Adipocyte (in vitro differentiated cells): ENCODE measurements around the gene FGF19.

Experiments used
- DNase-seq: peaks from one replicate; pipeline ENCODE4 v3.0.0-alpha.2; 2015; ENCODE audit warnings: low read depth
- H3K27me3 ChIP-seq: replicated peaks from 2 replicates; pipeline ENCODE4 v1.7.0; 2013; ENCODE audit warnings: mild to moderate bottlenecking, low read length, moderate library complexity; ENCODE audit not compliant: control insufficient read depth, insufficient read depth
- H3K36me3 ChIP-seq: 2 replicates; pipeline ENCODE4 v1.7.0; 2013; ENCODE audit warnings: low read length, mild to moderate bottlenecking, moderate library complexity; ENCODE audit not compliant: control insufficient read depth, insufficient read depth, severe bottlenecking
- H3K4me1 ChIP-seq: 2 replicates; pipeline ENCODE4 v1.7.0; 2013; ENCODE audit warnings: mild to moderate bottlenecking, low read length, moderate library complexity; ENCODE audit not compliant: control insufficient read depth, insufficient read depth
- H3K4me3 ChIP-seq: 2 replicates; pipeline ENCODE4 v1.7.0; 2013; ENCODE audit warnings: mild to moderate bottlenecking, low read length, moderate library complexity
- H3K9ac ChIP-seq: 2 replicates; pipeline ENCODE4 v1.7.0; 2013; ENCODE audit warnings: mild to moderate bottlenecking, low read length, moderate library complexity
- H3K9me3 ChIP-seq: 2 replicates; pipeline ENCODE4 v1.7.0; 2013; ENCODE audit warnings: mild to moderate bottlenecking, low read length, moderate library complexity; ENCODE audit not compliant: control insufficient read depth

FGF19 gene, protein sequence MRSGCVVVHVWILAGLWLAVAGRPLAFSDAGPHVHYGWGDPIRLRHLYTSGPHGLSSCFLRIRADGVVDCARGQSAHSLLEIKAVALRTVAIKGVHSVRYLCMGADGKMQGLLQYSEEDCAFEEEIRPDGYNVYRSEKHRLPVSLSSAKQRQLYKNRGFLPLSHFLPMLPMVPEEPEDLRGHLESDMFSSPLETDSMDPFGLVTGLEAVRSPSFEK

DNA sequence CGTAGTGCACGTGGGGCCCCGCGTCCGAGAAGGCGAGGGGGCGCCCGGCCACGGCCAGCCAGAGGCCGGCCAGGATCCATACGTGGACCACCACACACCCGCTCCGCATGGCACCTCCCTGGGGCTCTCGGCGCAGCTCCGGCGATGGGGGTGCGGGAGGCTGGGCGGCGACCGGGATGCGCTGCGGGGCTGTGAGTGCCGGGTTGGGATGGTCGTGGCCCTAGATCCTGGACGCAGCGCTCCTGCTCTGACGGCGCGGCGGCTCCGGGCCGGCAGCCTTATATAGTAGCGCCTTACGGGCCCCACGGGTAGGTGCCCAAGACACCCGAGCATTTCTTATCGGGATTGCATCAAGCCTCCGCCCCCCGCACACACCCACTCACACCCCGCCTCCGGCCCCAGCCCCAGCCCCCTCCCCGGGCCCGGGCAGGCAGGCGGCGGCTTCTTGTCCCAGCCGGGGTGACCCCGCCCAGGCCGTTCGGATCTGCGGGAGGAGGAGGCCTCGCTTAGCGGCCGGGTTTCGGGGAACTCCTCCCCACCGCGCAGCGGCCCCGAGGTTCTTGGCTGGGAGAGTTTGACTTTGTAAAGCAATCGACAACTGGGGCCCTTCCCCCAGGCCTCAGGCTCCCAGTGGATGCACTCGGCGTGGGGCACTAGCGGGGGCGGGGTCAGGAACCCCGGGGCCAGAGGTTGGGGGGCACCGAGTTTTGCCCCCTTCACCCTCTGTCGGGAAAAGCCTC is at the start of gene FGF19:
FGF19 (minus strand) TSS at position 255 of the 740 bp plus-strand sequence; CDS start at position 109, 146 bp downstream.
- H3K4me1 ChIP-seq = peaks cover 2% of the 10 kb centered on the region
- peak; percentile 41 for DNase-seq
- peak within 1 kb of the TSS; percentile 8 for H3K4me3 ChIP-seq
- H3K9me3 ChIP-seq = no peaks in the 10 kb centered on the region
- H3K27me3 ChIP-seq = peaks cover 66% of the 10 kb centered on the region
- no peaks in the 10 kb centered on the region for H3K36me3 ChIP-seq
- no peak within 1 kb of the TSS for H3K9ac ChIP-seq

DNA sequence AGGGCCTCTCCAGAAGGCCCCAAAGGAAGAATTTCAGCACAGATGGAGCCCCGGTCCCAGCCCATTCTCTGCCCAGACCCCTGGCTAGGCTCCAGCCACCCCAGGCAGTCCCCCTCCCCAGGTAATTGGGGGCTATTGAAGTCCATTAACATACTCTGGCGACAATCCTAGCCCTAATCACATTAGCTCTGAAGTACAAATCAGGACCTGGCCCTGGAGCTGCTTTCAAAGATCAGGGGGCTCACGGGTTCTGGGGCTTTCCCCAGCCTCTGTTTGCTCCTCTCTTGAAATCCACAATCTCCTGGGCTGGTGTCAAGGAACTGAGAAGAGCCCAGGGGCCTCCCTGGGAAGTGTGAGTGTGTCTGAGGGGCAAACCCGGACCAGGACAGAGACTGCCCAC is 49.1 kb upstream of the FGF19 start:
- Histone ChIP-seq H3K36me3 (no peaks in the 10 kb centered on the region), H3K4me1 (no peaks in the 10 kb centered on the region), H3K27me3 (peaks cover 29% of the 10 kb centered on the region)

DNA sequence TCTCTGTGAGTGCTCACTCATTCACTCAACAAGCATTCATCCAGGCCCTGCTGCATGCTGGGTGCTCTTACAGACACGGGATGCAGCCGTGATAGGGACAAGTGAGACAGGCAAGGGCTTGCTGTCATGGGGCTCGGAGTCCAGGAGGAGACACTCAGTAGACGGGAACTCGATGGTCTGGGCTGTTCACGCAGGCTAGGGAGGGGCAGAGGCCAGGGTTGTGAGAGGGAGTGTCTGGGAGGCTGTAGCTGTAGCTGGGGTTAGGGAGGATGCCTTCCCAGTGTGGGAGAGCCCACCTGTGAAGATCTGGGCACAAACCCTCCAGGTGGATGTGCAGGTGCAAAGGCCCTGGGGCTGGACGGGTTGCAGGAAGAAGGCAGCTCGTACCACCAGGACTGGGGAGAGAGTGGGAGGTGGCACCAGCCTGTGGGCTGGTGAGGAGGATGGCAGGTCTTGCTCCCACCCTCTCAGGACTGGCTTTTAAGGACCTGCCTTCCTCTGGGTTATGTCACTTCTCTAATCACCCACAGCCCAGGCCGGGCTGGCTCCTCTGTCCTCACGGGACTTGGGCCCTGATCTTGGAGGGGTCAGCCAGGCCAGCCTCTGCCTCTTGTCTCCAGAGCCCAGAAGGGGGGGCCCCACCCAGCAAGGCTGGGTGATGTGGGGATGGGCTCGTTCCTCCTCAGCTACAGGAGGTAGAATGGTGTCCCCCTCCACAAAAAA is 47.2 kb upstream of the FGF19 start:
- H3K9ac ChIP-seq = no peak overlapping the region
- H3K4me3 ChIP-seq = no peak overlapping the region
- no peaks in the 10 kb centered on the region for H3K4me1 ChIP-seq
- peaks cover 42% of the 10 kb centered on the region for H3K27me3 ChIP-seq
- H3K36me3 ChIP-seq = no peaks in the 10 kb centered on the region
- DNase-seq = no peak
- peaks cover 2% of the 10 kb centered on the region for H3K9me3 ChIP-seq

More for the DNA sequence above, 49.1 kb upstream of the FGF19 start:
- no peak for DNase-seq
- no peak overlapping the region for H3K4me3 ChIP-seq
- H3K9me3 ChIP-seq = peaks cover 10% of the 10 kb centered on the region
- no peak overlapping the region for H3K9ac ChIP-seq

DNA sequence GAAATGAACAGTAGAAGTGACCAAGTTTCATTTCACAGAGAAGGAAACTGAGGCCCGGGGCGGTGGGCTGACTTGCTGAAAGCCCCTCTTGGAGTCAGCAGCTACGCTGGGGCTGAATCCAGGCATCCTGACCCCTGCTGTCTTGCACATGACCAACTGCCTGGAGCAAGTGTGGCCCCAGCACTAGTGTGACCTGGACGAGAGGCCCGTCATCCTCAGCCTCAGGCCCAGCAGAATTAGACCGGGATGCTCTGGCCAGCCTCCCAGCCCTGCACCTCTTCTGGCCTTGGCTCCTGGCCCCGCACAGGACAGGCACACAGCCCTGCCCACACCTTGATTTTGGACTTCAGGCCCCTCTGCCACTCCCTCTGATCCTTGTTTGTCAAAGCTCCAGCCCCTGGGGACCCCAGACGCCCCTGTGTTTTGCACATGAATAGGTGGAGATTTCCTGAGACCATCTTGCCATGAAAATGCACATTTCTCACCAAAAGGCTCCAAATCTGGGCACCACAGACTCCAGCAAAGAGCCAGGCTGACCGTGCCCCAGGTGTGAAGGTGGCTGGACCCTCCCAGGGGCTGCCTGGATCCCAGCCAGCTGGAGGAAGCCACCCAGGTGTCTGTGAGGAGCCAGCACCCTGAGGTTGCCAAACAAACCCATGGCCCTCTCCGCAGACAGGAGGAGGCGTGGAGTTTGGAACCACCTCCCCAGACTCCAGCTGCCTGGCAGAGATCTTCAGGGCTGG is 46.5 kb upstream of the FGF19 start:
- Histone ChIP-seq H3K36me3 (no peaks in the 10 kb centered on the region), H3K9me3 (no peaks in the 10 kb centered on the region), H3K9ac (no peak overlapping the region), H3K4me1 (no peaks in the 10 kb centered on the region), H3K4me3 (no peak overlapping the region), H3K27me3 (peaks cover 47% of the 10 kb centered on the region)
- no peak for DNase-seq

DNA sequence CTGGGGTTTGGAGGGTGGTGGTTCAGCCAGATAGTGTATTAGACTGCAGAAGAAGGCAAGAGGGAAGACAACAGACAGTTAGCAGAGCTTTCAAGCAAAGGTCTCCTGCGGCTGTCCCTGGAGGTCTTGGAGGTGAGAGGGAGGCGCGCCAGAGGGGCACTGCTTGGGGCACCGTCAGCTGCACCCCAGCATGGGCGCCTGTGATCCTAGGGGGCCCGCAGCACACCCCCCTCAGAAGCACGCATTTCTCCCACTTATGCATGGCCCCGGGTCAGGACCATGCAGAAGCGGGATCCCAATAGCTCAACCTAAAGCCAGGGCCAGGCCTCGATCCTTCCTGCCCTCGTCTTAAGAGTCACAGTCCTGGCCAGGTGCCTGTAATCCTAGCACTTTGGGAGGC is 44.8 kb upstream of the FGF19 start:
- no peak overlapping the region for H3K9ac ChIP-seq
- peaks cover 6% of the 10 kb centered on the region for H3K4me1 ChIP-seq
- H3K27me3 ChIP-seq = peaks cover 39% of the 10 kb centered on the region
- no peak overlapping the region for H3K4me3 ChIP-seq
- H3K36me3 ChIP-seq = no peaks in the 10 kb centered on the region
- no peaks in the 10 kb centered on the region for H3K9me3 ChIP-seq
- no peak for DNase-seq

DNA sequence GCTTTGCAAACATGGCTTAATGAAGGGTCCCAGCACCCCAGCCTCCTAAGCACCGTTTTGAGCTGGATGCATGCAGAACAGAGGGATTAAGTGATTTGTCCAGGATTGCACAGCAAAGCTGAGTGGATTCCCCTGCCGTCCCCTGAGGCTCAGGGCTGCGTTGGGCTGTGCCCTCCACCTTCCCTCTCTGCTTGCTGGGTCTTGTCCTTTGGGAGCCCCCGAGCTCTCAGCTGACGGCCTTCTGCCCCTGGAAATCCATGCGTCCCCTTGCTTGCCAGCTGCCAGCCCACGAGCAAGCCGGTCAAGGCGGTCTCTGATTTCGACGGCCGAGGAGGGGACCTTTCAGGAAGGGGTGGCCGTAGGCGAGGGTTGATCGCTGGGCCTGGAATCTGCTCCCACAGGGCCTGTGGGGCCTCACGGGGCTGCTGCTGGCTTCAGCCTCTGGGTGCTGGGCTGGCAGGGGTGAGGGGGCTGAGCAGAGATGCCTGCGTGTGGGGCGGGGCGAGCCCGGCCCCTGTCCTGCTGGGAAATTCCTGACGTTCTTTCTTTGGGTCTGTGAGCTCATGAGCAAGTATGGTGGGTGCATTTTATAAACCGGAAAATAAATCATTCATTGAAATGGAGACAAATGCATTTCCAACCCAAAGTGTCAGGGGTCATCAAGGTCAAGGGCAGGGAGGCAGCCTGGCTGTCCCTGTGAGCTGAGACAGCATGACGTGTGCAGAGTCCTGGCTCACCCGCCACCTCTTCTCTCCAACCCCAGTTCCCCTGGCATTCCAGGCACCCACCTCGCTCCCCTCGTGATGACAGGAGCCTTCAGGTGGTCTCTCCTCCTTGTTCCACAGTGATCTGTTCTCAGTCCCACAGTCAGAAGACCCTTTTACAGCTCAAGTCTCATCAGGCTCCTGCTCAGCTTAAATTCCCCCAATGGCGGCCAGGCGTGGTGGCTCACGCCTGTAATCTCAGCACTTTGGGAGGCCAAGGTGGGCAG is 43.2 kb upstream of the FGF19 start:
- Histone ChIP-seq H3K9me3 (no peaks in the 10 kb centered on the region), H3K36me3 (no peaks in the 10 kb centered on the region), H3K9ac (no peak overlapping the region), H3K4me1 (peaks cover 6% of the 10 kb centered on the region), H3K27me3 (peaks cover 43% of the 10 kb centered on the region), H3K4me3 (no peak overlapping the region)
- no peak for DNase-seq

DNA sequence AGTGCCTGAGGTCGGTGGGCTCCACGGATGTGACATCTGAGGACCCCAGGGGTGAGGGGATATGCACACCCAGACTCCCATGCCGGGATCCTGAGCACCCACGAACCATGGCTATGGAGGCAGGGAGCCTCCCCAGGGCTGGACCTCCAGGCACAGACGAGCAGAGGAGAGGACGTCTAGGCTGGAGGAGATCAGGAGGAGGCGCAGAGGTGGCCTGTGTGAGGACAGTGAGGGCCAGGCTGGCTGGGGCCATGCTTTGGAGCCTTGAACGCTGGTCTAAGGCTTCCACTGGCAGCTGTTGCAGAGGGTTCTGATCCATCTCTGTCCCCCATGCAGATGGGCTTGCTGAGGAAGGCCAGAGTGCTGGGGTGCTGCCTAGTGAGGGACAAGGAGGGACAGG is 42.3 kb upstream of the FGF19 start:
- Histone ChIP-seq H3K36me3 (no peaks in the 10 kb centered on the region), H3K9me3 (no peaks in the 10 kb centered on the region), H3K4me3 (no peak overlapping the region), H3K9ac (no peak overlapping the region), H3K27me3 (peaks cover 50% of the 10 kb centered on the region), H3K4me1 (peaks cover 6% of the 10 kb centered on the region)
- no peak for DNase-seq

DNA sequence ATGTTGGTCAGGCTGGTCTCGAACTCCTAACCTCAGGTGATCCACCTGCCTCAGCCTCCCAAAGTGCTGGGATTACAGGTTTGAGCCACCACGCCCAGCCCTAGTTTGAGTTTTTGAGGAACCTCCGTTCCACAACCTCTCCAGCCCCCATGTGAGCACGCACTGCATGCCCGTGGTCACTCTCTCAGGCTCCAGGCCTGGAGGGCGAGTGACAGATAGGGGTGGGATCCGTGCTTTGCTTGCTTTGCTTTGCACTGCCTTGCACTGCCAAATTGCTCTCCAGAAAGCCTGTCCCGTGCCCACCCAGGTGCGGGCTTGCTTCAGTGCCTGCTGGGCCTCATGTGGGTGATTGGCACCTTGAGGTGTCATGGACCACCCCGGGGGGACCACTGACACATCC is 41.4 kb upstream of the FGF19 start:
- Histone ChIP-seq H3K9me3 (no peaks in the 10 kb centered on the region), H3K4me1 (peaks cover 6% of the 10 kb centered on the region), H3K27me3 (peaks cover 42% of the 10 kb centered on the region), H3K4me3 (no peak overlapping the region), H3K36me3 (no peaks in the 10 kb centered on the region), H3K9ac (no peak overlapping the region)
- DNase-seq = no peak

DNA sequence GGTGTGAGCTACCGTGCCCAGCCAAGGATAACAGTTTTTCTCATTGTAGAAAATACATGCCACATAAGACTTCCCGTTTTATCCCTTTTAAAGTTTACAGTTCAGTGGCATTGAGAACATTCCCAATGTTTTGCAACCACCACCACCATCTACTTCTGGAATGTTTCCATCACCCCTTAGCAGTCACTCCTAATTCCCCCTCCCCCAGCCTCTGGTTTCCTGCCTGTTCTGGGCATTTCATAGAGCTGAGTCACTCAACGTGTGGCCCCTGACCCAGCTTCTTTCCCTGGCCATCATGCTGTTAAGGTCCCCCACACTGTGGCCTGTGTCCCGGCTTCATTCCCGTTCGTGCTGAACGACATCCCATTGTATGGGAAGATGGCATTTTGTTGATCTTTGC is 40.6 kb upstream of the FGF19 start:
- no peak overlapping the region for H3K9ac ChIP-seq
- H3K9me3 ChIP-seq = peaks cover 1% of the 10 kb centered on the region
- H3K4me1 ChIP-seq = peaks cover 6% of the 10 kb centered on the region
- no peaks in the 10 kb centered on the region for H3K36me3 ChIP-seq
- peak; percentile 59 for DNase-seq
- H3K4me3 ChIP-seq = no peak overlapping the region
- H3K27me3 ChIP-seq = peaks cover 43% of the 10 kb centered on the region

DNA sequence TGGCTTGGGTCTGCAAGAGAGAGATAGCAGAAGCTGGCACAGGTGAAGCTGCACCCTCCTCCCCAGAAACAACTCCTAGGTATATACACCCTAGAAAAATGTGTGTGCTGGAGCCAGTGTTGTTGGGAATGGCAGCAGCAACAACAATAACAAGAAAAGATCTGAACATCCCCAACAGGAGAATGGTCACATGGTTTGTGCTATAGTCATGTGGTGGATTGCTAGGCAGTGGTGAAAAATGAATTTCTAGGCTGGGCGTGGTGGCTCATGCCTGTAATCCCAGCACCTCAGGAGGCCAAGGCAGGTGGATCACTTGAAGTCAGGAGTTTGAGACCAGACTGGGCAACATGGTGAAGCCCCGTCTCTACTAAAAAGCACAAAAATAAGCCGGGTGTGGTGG is 31.0 kb upstream of the FGF19 start:
- Histone ChIP-seq H3K27me3 (peaks cover 24% of the 10 kb centered on the region), H3K9ac (no peak overlapping the region), H3K4me3 (no peak overlapping the region), H3K9me3 (peaks cover 32% of the 10 kb centered on the region), H3K4me1 (no peaks in the 10 kb centered on the region), H3K36me3 (no peaks in the 10 kb centered on the region)
- no peak for DNase-seq
